ENCODE measurements around the gene EMP3.
A peak's percentile ranks its signal among the peaks of the same experiment; 100 is the strongest.
"Not testable (repeated sequence)": the region's sequence is repeated elsewhere in the genome, so short reads cannot be mapped to it uniquely, and the experiment has no call there.

The EMP3 gene

GRCh38 chr19:48325265-48325910, at the start of gene EMP3:
TSS of gene EMP3 (plus strand) at chr19:48325552. CDS start at chr19:48326845, 1,293 bp downstream.
- DNase-seq, result no peak

- DNase-seq, result no peak
Measured at GRCh38 chr19:48279747-48280146, 45.6 kb upstream of the EMP3 start.

GRCh38 chr19:48283908-48284307, 41.4 kb upstream of the EMP3 start:
- DNase-seq, result no peak

GRCh38 chr19:48284896-48285295, 40.5 kb upstream of the EMP3 start:
- no peak for DNase-seq

- DNase-seq, result no peak
Measured at GRCh38 chr19:48287748-48288147, 37.6 kb upstream of the EMP3 start.

GRCh38 chr19:48290401-48290770, 35.0 kb upstream of the EMP3 start:
- no peak for DNase-seq

- peak; percentile 3 for DNase-seq
Measured at GRCh38 chr19:48290771-48291488, 34.4 kb upstream of the EMP3 start.

GRCh38 chr19:48291489-48291815, 33.9 kb upstream of the EMP3 start:
- not testable (repeated sequence) for DNase-seq

GRCh38 chr19:48292798-48293197, 32.6 kb upstream of the EMP3 start:
- no peak for DNase-seq

- DNase-seq, result no peak
Measured at GRCh38 chr19:48295458-48295857, 29.9 kb upstream of the EMP3 start.

GRCh38 chr19:48296963-48297734, 28.2 kb upstream of the EMP3 start:
- no peak for DNase-seq

- DNase-seq, result no peak
Measured at GRCh38 chr19:48297975-48298374, 27.4 kb upstream of the EMP3 start.

GRCh38 chr19:48301886-48302599, 23.3 kb upstream of the EMP3 start:
- no peak for DNase-seq

GRCh38 chr19:48302600-48302959, 22.8 kb upstream of the EMP3 start:
- no peak for DNase-seq

- no peak for DNase-seq
Measured at GRCh38 chr19:48303367-48303766, 22.0 kb upstream of the EMP3 start.

- no peak for DNase-seq
Measured at GRCh38 chr19:48303866-48304265, 21.5 kb upstream of the EMP3 start.

GRCh38 chr19:48308631-48309586, 16.4 kb upstream of the EMP3 start:
- DNase-seq, result no peak

GRCh38 chr19:48309731-48310130, 15.6 kb upstream of the EMP3 start:
- DNase-seq, result not testable (repeated sequence)

GRCh38 chr19:48310227-48310626, 15.1 kb upstream of the EMP3 start:
- DNase-seq, result no peak

GRCh38 chr19:48311384-48311783, 14.0 kb upstream of the EMP3 start:
- DNase-seq, result no peak

GRCh38 chr19:48315712-48316111, 9.6 kb upstream of the EMP3 start:
- DNase-seq, result no peak

GRCh38 chr19:48317708-48317960, 7.7 kb upstream of the EMP3 start:
- not testable (repeated sequence) for DNase-seq

Measured in NCI-H1092 (cell line).